HuH-7 (cell line): ENCODE results near the gene PARD6A.

Experiments used
- DNase-seq: peaks from one replicate; pipeline ENCODE4 v3.0.0; 2011; ENCODE audit warnings: low spot score

Gene PARD6A

GRCh38 chr16:67666559-67667452 lies 6.0 kb downstream of the PARD6A start, which contains the start of the genes C16orf86 and ENKD1:
Gene C16orf86, plus strand, starts transcription at chr16:67666814. Its CDS starts 157 bp downstream, at chr16:67666971.
Gene ENKD1, minus strand, starts transcription at chr16:67666750. Its CDS starts 308 bp downstream, at chr16:67666442.
- DNase-seq, result peak; percentile 99

- DNase-seq, result no peak
These were observed 6.7 kb downstream of the PARD6A start for GRCh38 chr16:67667453-67667816.

- peak; percentile 99 for DNase-seq
These were observed 7.2 kb downstream of the PARD6A start for GRCh38 chr16:67667817-67668494.

- DNase-seq, result no peak
These were observed 7.9 kb downstream of the PARD6A start for GRCh38 chr16:67668495-67669157.

GRCh38 chr16:67669499-67670101 lies 8.8 kb downstream of the PARD6A start:
- DNase-seq, result no peak

GRCh38 chr16:67672306-67672705 lies 11.5 kb downstream of the PARD6A start:
- DNase-seq, result no peak

- peak; percentile 91 for DNase-seq
These were observed 12.2 kb downstream of the PARD6A start for GRCh38 chr16:67672739-67673662.

- no peak for DNase-seq
These were observed 13.2 kb downstream of the PARD6A start for GRCh38 chr16:67673712-67674580.

- no peak for DNase-seq
These were observed 14.3 kb downstream of the PARD6A start for GRCh38 chr16:67674851-67675578.

GRCh38 chr16:67675579-67675935 lies 14.8 kb downstream of the PARD6A start:
- no peak for DNase-seq

GRCh38 chr16:67675999-67676398 lies 15.2 kb downstream of the PARD6A start:
- no peak for DNase-seq

- DNase-seq, result no peak
These were observed 15.8 kb downstream of the PARD6A start for GRCh38 chr16:67676516-67676915.

GRCh38 chr16:67676939-67677338 lies 16.2 kb downstream of the PARD6A start:
- DNase-seq, result no peak

GRCh38 chr16:67677712-67678111 lies 17.0 kb downstream of the PARD6A start:
- DNase-seq, result no peak

- DNase-seq, result peak; percentile 78
These were observed 17.7 kb downstream of the PARD6A start for GRCh38 chr16:67678354-67679023.

- DNase-seq, result no peak
These were observed 19.5 kb downstream of the PARD6A start for GRCh38 chr16:67679935-67680897.

GRCh38 chr16:67683767-67684166 lies 23.0 kb downstream of the PARD6A start:
- DNase-seq, result no peak
